Mesodermal cell (in vitro differentiated cells): ENCODE measurements around the gene SPR.

Experiments used
- H3K27ac ChIP-seq: 2 replicates; pipeline ENCODE4 v1.7.0; 2013; ENCODE audit warnings: mild to moderate bottlenecking, low read depth, low read length, moderate library complexity; ENCODE audit not compliant: severe bottlenecking
- H3K36me3 ChIP-seq: 2 replicates; pipeline ENCODE4 v1.7.1; 2013; ENCODE audit warnings: mild to moderate bottlenecking, low read length, moderate library complexity; ENCODE audit not compliant: control insufficient read depth, insufficient read depth
- H3K4me1 ChIP-seq: one replicate; pipeline ENCODE4 v1.7.1; 2013; ENCODE audit warnings: mild to moderate bottlenecking, low read length; ENCODE audit not compliant: insufficient read depth, control insufficient read depth, poor library complexity, severe bottlenecking
- H3K4me3 ChIP-seq: 2 replicates; pipeline ENCODE4 v1.7.0; 2013; ENCODE audit warnings: low read length, control low read depth, mild to moderate bottlenecking; ENCODE audit not compliant: insufficient read depth, poor library complexity, severe bottlenecking; ENCODE audit errors: extremely low read depth
- H3K9me3 ChIP-seq: 2 replicates; pipeline ENCODE4 v1.7.1; 2013; ENCODE audit warnings: mild to moderate bottlenecking, low read length, moderate library complexity; ENCODE audit not compliant: control insufficient read depth
- WGBS, 2 experiments: methylation state at CpG; one replicate each; pipeline ENCODE4 v1.1.5; 2013; ENCODE audit warnings: missing lambda C conversion rate in 2 of 2; ENCODE audit not compliant: insufficient coverage in 2 of 2; 5-methylcytosine and 5-hydroxymethylcytosine counted together

SPR gene

DNA sequence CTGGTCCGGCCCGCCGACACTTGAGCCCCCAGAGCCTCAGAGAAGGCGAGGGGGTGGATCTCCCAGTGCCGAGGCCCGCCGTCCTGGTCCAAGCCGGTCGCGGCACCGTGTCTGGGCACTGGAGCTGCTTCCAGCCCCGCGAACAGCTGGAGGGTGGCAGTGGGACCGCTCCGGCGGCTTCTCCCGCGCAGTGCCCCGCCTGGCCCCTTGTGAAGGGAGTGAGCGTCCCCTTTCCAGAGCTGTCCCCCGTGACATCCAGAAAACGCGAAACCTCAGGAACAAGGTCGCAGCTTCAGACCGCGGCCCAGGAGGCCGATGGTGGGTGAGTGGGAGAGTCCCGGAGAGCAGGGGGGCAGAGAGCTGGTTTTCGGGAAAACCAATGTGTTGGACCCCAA lies 29.5 kb downstream of the SPR start:
- 1 to 2% methylated on average over 24 of the region's 29 CpGs for WGBS, 2 experiments
- no peaks in the 10 kb centered on the region for H3K36me3 ChIP-seq
- no peaks in the 10 kb centered on the region for H3K9me3 ChIP-seq
- H3K4me1 ChIP-seq, result peaks cover 22% of the 10 kb centered on the region
- H3K27ac ChIP-seq, result no peak overlapping the region
- peak overlapping the region; percentile 37 for H3K4me3 ChIP-seq

DNA sequence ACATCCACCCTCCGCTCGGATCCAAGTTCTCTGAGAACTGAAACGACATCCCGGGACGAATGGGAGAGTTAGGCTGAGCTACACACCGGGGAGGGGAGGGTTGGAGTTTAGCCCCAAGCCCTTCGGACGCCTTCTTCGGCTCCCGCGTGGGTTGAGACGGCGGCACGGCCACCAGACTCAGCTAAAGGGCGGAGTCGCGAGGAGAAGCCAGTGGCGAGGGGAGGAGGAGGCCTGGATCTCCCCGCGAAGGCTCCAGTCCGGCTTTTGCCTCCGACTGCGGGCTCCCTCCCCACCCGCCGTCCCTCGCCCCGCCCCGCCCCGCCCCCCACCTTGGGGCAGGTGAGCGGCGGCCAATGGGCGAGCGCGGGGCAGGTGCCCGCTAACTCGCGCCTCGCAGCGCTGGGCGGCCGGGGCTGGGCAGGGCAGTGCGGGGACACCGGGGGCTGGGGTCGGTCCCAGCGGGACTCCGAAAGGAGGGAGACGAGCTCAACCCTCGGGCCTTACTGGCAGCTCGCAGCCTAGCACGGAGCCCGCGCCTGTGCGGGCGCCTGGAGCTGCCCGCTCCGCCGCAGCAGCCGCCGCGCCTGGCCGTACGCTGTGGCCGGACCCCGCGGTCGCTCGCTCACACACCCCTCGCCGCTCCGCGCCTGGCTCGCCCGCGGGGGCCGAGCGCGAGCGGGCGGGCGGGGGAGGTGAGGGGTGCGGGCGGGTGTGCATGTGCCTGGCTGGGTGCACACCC lies 30.1 kb downstream of the SPR start, which contains the start of gene EMX1:
EMX1 (plus strand) TSS at position 382 of the 739 bp plus-strand sequence; CDS start at position 716, 334 bp downstream.
- Histone ChIP-seq H3K9me3 (no peaks in the 10 kb centered on the region), H3K27ac (no peak within 1 kb of the TSS), H3K4me1 (peaks cover 22% of the 10 kb centered on the region), H3K4me3 (peak within 1 kb of the TSS; percentile 37), H3K36me3 (no peaks in the 10 kb centered on the region)
- 0 to 1% methylated on average over 20 to 41 of the region's 82 CpGs for WGBS, 2 experiments

DNA sequence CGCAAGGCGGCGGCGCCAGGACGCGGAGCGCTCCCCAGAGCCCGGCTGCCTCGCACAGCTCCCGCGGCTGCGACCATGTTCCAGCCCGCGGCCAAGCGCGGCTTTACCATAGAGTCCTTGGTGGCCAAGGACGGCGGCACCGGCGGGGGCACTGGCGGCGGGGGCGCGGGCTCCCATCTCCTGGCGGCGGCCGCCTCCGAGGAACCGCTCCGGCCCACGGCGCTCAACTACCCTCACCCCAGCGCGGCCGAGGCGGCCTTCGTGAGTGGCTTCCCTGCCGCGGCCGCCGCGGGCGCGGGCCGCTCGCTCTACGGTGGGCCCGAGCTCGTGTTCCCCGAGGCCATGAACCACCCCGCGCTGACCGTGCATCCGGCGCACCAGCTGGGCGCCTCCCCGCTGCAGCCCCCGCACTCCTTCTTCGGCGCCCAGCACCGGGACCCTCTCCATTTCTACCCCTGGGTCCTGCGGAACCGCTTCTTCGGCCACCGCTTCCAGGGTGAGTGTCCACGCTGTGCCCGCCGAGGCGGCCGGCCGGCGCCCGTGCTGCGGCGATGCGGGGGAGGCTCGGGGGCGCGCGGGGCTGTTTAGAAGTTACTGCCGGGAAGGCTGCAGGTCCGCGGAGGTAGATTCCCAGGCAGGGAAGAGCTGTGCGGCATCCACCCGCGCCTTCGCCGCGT lies 30.8 kb downstream of the SPR start:
- no peaks in the 10 kb centered on the region for H3K36me3 ChIP-seq
- H3K27ac ChIP-seq, result no peak overlapping the region
- WGBS, 2 experiments, result 0 to 1% methylated on average over 62 to 67 of the region's 89 CpGs
- H3K4me1 ChIP-seq, result peaks cover 22% of the 10 kb centered on the region
- H3K4me3 ChIP-seq, result peak overlapping the region; percentile 29
- H3K9me3 ChIP-seq, result no peaks in the 10 kb centered on the region

DNA sequence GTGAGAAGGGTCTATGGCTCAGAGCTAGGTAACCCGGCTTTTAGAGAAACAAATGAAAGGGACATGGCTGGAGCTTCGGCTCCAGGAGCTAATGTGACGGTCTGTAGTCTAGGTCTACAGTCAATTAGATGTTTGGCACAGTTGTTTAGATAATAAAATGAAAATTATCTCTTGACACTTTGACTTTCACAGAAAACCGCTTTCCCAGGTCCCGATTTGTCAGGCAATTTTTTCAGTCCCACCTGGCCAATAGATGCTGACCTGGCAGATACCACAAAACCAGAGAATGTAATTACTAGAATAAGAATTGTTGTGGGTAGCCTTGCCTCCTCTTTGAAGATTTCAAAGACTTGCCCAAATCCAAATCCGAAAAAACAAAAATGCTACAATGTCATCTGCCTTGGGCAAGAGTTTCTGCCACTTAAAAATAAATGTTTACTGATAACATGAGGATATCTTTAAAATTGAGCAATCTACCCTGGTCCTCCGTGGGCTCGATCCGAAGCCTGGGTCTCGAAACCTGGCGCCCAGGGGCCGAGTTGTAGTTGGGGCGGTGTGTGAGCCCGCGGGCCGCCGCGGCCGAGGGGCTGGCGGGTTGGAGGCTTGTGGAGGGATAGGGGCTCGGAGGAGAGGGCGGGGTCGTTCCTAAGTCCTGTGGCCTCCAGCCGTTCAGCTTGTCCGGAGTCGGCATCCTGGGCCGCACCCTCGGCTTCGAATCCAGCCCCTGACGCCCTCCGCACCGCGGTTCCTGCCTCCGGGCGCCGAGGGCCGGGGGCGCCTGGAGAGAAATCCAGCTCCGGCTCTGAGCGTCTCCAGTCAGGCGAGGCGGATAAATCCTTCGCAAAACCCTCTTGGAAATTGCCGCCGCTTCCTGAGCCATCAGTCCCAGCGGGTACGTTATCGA lies 32.5 kb downstream of the SPR start:
- no peaks in the 10 kb centered on the region for H3K36me3 ChIP-seq
- H3K4me1 ChIP-seq, result peaks cover 22% of the 10 kb centered on the region
- no peak overlapping the region for H3K27ac ChIP-seq
- WGBS, 2 experiments, result 1 to 3% methylated on average over 33 to 44 of the region's 48 CpGs
- H3K4me3 ChIP-seq, result peak overlapping the region; percentile 25
- H3K9me3 ChIP-seq, result no peaks in the 10 kb centered on the region

DNA sequence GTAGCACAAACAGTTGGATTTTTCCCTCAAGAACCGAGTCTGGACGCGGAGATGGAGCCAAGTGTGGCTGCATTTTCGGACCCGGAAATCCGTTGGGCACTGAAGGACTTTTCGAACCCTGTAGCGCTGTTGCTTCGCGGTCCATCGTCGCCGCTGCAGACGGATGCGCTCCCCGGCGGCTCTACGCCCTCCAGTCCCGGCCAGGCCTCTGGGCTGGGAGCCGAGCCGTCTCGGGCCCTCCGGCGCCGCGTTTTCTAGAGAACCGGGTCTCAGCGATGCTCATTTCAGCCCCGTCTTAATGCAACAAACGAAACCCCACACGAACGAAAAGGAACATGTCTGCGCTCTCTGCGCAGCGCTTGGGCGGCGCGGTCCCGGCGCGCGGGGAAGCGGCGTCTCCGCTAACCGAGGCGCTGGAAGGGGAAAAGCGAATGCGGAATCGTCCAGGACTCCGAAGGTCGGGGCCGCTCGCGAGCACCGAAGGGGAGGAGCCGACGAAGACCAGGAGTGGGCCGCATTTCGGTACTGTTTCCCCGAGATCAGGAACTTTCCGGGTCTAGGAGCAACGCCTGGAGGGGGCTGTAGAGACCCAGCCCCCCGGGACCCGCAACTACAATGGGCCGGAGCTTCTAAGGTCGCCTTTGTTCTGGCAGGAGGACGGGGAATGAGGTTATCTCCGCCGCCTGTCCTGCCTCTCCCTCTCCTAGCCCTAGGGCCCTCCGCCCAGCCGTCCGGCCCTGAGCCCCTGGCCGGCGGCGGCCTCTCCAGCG lies 33.3 kb downstream of the SPR start:
- no peaks in the 10 kb centered on the region for H3K36me3 ChIP-seq
- no peaks in the 10 kb centered on the region for H3K9me3 ChIP-seq
- 0% methylated on average over 50 to 70 of the region's 77 CpGs for WGBS, 2 experiments
- peaks cover 22% of the 10 kb centered on the region for H3K4me1 ChIP-seq
- H3K4me3 ChIP-seq, result peak overlapping the region; percentile 25
- no peak overlapping the region for H3K27ac ChIP-seq

DNA sequence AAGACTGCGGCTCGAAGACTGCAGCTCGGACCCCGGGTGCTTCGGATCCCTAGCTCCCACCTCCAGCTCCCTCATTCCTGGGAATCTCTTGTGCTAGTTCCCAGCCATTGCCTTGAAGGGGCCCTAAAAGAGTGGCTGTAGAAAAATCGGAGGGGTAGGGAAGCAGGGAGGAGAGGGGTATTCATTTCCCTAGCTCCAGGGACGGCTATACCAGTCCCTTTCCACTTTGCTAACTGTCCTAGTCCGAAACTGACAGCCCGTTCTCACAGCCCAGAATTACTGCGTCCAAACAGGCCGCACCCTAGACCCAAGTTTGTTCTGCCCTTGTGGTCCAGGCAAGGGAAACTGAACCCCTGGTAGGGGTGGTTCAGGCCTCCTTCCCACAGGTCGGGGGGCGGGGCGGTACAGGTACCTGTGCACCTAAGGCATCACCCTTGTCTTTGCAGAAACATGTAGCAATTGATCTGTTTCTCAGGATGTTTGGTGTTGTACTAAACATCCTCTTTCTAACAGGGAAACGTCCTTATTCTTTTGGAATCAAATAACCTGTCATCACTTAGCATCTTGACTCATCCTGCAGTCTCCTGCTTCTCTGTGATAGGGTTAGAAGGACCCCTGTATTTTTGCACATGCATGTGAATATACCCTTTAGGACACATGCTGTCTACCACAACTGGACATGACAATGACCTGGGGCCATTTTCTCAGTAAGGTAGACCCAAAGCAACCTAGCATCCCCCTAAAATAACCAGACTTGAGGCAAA lies 34.1 kb downstream of the SPR start:
- Histone ChIP-seq H3K9me3 (no peaks in the 10 kb centered on the region), H3K27ac (no peak overlapping the region), H3K4me3 (peak overlapping the region; percentile 25), H3K4me1 (peaks cover 22% of the 10 kb centered on the region), H3K36me3 (no peaks in the 10 kb centered on the region)
- 21 to 40% methylated on average over 8 of the region's 15 CpGs for WGBS, 2 experiments

DNA sequence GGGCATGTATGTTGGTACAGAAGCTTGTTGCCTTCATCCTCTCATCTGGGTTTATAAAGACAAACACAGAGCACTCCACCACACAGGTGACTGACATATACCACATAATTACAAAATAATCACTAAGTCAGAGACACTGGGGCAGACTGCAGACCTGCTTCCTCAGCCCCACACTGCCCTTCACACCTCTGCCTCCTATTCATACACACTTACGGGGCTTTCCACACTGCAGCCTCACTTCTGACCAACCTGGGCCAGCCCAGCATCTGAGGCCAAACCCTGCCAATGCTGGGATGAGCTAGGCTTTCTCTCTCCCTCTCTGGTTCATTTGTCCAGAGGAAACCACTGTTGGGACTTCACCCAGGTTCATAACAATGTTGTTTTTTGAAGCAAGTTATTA lies 34.6 kb downstream of the SPR start:
- Histone ChIP-seq H3K9me3 (no peaks in the 10 kb centered on the region), H3K27ac (no peak overlapping the region), H3K36me3 (no peaks in the 10 kb centered on the region), H3K4me1 (peaks cover 21% of the 10 kb centered on the region), H3K4me3 (no peak overlapping the region)
- whole genome bisulfite sequencing, 2 experiments, result 50 to 60% methylated on average over 1 of the region's 1 CpG

DNA sequence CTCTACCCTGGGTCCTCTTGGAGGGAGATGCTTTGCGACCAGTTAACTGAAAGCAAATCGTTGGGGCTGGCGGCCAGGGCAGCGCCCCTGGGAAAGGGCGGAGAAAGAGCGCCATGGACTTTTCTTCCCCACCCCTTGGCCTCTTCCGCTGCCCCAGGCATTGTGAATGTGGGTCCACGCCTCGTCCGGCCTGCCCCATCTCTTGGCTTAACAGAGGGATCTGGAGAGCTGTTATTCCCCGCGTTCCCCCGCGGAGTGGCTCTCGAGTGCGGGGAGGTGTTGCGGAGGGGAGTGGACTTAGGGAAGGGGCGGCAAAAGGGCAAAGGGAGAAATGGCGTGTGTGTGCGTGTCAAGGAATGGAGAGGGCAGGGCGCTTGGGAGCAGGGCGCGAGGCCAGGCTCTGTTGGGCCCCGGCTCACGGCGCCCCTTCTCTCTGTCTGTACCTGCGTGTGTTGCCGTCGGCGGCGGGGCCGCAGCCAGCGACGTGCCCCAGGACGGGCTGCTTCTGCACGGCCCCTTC lies 36.7 kb downstream of the SPR start:
- Histone ChIP-seq H3K36me3 (no peaks in the 10 kb centered on the region), H3K4me3 (no peak overlapping the region), H3K4me1 (peaks cover 12% of the 10 kb centered on the region), H3K27ac (no peak overlapping the region), H3K9me3 (no peaks in the 10 kb centered on the region)
- 5 to 6% methylated on average over 20 to 33 of the region's 36 CpGs for WGBS, 2 experiments

DNA sequence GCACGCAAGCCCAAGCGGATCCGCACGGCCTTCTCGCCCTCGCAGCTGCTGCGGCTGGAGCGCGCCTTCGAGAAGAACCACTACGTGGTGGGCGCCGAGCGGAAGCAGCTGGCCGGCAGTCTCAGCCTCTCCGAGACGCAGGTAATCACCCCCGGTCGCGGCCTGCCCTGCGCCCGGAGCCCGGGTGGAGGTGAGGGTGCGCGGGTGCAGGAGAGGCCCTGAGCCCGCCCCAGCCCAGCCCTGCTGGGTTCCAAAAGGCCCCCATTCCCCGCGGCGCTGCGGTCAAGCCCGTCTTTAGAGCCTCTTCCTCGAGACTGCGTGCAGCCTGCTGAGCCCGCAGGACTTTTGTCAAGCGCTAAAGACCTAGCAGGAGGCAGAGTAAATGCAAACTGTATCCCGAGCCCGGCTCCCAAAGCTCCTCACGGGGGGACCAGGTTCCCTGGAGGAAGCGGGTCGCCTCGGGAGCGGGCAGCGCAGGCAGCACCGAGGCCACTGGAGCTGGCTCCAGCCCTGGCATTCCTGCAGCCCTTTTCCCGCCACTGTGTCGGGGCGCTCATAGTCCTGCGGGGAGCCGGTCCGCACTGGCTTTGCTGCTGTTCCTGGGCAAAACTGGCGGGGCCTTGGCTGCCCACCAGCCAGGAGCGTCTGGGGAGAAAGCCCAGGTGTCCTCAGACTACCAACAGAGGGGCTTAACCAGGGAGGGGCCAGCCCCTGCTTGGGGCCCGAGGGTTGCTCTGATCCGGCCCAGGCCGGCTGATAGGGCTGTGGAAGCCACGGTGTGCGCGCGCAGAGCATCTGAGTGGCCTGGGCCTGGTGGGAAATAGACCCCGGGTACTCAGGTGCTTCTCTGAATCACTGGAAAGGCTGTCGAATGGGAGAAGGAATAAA lies 37.4 kb downstream of the SPR start:
- WGBS, 2 experiments, result 2 to 8% methylated on average over 55 to 57 of the region's 61 CpGs
- Histone ChIP-seq H3K36me3 (no peaks in the 10 kb centered on the region), H3K27ac (no peak overlapping the region), H3K4me3 (no peak overlapping the region), H3K4me1 (peaks cover 12% of the 10 kb centered on the region), H3K9me3 (no peaks in the 10 kb centered on the region)
